RWPE2 (cell line): ENCODE measurements around the gene WNT8A.

Experiments used
- ATAC-seq: fragments of 200-7000 bp; cut with Tn5 transposase; 3 replicates; pipeline ENCODE4 v1.9.1; 2021; ENCODE audit warnings: low read depth
- DNase-seq: peaks from one replicate; pipeline ENCODE4 v3.0.0-alpha.2; 2020; ENCODE audit warnings: low spot score
- H3K27ac ChIP-seq: fragments of 450-650 bp; 2 replicates; pipeline ENCODE4 v1.5.1; 2017; ENCODE audit warnings: mild to moderate bottlenecking; ENCODE audit not compliant: poor library complexity, severe bottlenecking
- H3K27me3 ChIP-seq: fragments of 250-450 bp; sonication (Bioruptor Pico); 2 replicates; pipeline ENCODE4 v1.5.1; 2021; ENCODE audit warnings: mild to moderate bottlenecking, moderate library complexity; ENCODE audit not compliant: insufficient read depth, poor library complexity, severe bottlenecking
- H3K36me3 ChIP-seq: fragments of 250-450 bp; sonication (Bioruptor Pico); 2 replicates; pipeline ENCODE4 v1.5.1; 2020; ENCODE audit warnings: low read depth, mild to moderate bottlenecking, moderate library complexity
- H3K4me1 ChIP-seq: fragments of 250-450 bp; sonication (Bioruptor Pico); 2 replicates; pipeline ENCODE4 v1.5.1; 2021; ENCODE audit warnings: mild to moderate bottlenecking, moderate library complexity; ENCODE audit not compliant: insufficient read depth, poor library complexity, severe bottlenecking
- H3K4me3 ChIP-seq: fragments of 250-450 bp; sonication (Bioruptor Pico); 2 replicates; pipeline ENCODE4 v1.5.1; 2021; ENCODE audit warnings: mild to moderate bottlenecking, moderate library complexity; ENCODE audit not compliant: severe bottlenecking
- H3K9me3 ChIP-seq: fragments of 250-450 bp; sonication (Bioruptor Pico); 2 replicates; pipeline ENCODE4 v1.5.1; 2021; ENCODE audit warnings: mild to moderate bottlenecking, moderate library complexity; ENCODE audit not compliant: severe bottlenecking
- CTCF ChIP-seq: fragments of 450-650 bp; IDR thresholded peaks from one replicate; pipeline ENCODE4 v1.5.1; 2017; ENCODE audit warnings: mild to moderate bottlenecking, moderate library complexity; ENCODE audit not compliant: poor library complexity, severe bottlenecking

The WNT8A gene

GRCh38 chr5:138091685-138092084, 7.9 kb downstream of the WNT8A start:
- Histone ChIP-seq H3K27ac (no peak overlapping the region), H3K27me3 (no peaks in the 10 kb centered on the region), H3K9me3 (no peaks in the 10 kb centered on the region), H3K4me3 (no peak overlapping the region), H3K4me1 (no peaks in the 10 kb centered on the region), H3K36me3 (no peaks in the 10 kb centered on the region)
- no peak for ATAC-seq
- TF ChIP-seq CTCF: no peak
- no peak for DNase-seq

GRCh38 chr5:138092301-138092700, 8.5 kb downstream of the WNT8A start:
- DNase-seq: no peak
- Histone ChIP-seq H3K4me3 (no peak overlapping the region), H3K27ac (no peak overlapping the region), H3K4me1 (no peaks in the 10 kb centered on the region), H3K36me3 (no peaks in the 10 kb centered on the region), H3K9me3 (no peaks in the 10 kb centered on the region), H3K27me3 (no peaks in the 10 kb centered on the region)
- TF ChIP-seq CTCF: no peak
- ATAC-seq: no peak

DNA sequence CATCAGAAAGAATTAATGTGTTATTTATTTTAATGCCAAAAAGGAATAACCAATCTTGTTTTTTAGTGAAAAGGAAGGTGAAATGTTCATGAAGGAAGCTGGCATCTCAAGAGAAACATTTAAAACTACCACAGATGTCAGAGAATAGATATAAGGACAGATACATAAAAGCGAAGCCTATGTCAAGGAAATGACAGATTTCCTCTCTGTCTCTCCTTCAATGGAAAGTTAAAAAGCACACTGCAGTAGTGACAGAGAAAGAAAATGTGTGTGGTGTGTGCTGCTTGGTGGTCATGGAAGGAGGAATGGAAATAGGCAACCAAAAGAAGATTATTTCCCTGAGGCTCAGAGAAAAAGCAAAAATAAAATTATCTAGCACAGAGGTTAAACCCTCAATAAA, 9.2 kb downstream of the WNT8A start:
- Histone ChIP-seq H3K9me3 (no peaks in the 10 kb centered on the region), H3K4me1 (no peaks in the 10 kb centered on the region), H3K36me3 (no peaks in the 10 kb centered on the region), H3K27ac (no peak overlapping the region), H3K27me3 (no peaks in the 10 kb centered on the region), H3K4me3 (no peak overlapping the region)
- no peak for DNase-seq
- TF ChIP-seq CTCF: no peak
- ATAC-seq: no peak

DNA sequence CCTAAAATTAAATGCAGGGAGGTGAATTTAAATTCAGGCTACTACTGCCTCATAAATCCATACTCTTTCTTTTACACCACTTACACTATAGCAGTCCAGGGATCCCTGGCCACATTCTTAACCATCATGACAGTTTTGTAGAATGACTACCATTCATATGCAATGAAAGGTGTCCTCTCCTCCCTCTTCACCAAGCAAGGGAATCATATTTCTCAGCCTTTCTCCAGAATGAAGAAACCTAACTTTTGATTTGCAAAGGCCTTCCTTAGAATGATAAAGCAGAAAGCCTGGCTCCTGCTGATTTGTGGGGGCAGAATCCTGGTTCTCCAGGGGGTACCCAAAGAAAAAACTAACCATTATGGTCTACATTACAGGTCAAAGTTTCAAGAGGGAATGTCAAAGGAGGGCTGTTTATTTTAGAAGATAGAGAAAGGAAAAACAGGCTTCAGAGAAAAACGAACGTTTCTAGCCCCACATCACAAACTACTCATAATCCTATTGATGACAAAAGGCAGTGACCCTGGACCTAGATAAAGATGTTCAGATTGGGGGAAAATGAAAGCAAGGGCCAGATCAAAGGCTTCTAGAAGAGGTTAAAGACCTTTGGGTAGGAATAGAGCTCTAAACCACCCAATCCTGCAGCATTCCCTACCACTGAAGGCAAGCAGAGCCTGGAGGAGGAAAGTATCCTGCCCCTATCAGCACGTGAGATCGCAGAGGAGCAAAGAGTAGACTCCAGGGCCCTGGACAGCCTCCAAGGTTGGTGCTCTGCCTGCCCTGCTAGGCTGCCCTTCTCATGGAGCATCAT, 11.5 kb downstream of the WNT8A start:
- DNase-seq (no peak), ATAC-seq (no peak)
- no peak overlapping the region for H3K27ac ChIP-seq
- H3K27me3 ChIP-seq: no peaks in the 10 kb centered on the region
- no peaks in the 10 kb centered on the region for H3K9me3 ChIP-seq
- no peak overlapping the region for H3K4me3 ChIP-seq
- H3K36me3 ChIP-seq: no peaks in the 10 kb centered on the region
- no peaks in the 10 kb centered on the region for H3K4me1 ChIP-seq
- TF ChIP-seq CTCF: no peak

DNA sequence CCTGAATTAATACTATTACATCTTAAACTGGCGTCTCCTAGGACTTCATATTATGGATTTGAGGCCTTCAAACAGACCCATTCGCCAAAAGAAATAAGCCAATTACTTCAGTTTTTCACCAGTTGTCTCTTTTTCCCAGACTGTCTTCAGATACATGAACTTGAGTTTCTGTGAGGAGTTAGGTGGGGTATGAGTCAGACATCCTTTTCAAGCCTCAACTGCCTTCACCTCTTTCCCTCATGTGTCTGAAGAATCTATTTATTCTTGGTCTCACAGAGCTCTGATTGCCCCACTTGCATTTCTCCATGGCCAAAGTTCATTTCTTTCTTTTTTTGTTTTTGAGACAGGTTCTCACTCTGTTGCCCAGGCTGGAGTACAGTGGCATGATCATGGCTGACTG, 12.5 kb downstream of the WNT8A start:
- Histone ChIP-seq H3K27me3 (no peaks in the 10 kb centered on the region), H3K27ac (no peak overlapping the region), H3K4me3 (no peak overlapping the region), H3K4me1 (no peaks in the 10 kb centered on the region), H3K9me3 (no peaks in the 10 kb centered on the region), H3K36me3 (no peaks in the 10 kb centered on the region)
- no peak for TF ChIP-seq CTCF
- DNase-seq (no peak), ATAC-seq (0 out of 3 replicates have a peak, but pooled peaks have one; percentile 40)
